ENCODE measurements around the gene ZNF445.

The ZNF445 gene

DNA sequence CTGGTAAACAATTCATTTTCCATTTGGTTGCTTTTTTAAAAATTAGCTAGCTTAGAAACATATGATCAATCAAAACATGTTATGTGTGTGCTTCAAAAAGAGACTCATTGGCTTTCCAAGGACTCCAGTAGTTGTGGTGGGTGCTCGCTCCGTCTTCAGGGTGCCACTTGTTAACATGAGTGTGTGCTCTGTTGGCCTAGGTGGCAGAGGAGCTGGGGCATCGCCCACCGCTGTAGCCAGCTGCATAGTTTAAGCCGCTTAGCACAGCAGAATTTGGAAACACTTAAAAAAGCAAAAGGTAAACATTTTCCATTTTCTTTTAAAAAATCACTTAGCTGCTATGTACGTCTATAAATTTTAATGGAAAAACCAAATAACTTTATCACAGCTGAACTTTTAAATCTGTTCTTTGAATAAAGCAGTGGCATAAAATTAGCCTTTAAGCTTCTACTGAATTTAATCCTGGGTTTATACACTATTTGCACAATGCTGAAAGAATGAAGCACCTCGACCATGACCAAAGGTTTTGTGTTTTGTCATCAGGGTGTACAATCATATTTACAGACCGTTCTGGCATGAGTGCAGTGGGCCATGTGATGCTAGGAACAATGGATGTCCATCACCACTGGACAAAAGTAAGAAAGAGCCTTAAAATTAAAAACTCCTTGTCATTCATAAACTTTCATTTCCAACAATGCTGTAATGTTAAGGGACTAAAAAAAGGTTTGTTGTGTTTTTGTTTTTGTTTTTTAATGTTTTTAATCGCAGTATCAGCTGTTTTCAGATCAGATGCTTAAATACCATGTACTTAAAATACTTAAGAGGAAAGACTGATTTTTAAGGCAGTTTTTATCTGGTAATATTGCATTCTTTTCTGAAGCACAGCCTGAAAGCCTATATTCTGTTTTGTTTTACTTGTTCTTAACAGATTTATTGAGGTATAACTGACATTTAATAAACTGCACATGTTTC is 81.0 kb downstream of the ZNF445 start:
- no peak for DNase-seq

DNA sequence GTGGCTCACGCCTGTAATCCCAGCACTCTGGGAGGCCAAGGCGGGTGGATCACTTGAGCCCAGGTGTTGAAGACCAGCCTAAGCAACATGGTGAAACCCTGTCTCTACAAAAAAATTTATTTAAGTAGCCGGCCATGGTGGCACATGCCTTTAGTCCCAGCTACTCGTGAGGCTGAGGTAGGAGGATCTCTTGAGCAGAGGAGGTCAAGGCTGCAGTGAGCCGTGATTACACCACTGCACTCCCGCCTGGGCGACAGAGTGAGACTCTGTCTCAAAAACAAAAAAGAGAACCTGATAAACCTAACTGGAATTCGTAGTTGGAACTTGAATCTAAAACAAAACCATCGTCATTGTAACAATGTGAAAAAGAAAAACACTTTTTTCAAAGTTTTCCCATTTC is 81.8 kb downstream of the ZNF445 start:
- DNase-seq: no peak

DNA sequence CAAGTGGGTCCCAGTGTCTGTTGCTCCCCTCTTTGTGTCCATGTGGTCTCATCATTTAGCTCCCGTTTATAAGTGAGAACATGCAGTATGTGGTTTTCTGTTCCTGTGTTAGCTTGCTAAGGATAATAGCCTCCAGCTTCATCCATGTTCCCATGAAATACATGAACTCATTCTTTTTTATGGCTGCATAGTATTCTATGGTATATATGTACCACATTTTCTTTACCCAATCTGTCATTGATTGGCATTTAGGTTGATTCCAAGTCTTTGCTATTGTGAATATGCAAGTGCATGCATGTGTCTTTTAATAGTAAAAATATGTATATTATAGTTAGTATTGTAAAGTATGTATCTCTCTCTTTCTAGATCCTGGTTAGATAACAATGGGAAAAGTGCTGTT is 85.0 kb downstream of the ZNF445 start:
- DNase-seq: no peak

DNA sequence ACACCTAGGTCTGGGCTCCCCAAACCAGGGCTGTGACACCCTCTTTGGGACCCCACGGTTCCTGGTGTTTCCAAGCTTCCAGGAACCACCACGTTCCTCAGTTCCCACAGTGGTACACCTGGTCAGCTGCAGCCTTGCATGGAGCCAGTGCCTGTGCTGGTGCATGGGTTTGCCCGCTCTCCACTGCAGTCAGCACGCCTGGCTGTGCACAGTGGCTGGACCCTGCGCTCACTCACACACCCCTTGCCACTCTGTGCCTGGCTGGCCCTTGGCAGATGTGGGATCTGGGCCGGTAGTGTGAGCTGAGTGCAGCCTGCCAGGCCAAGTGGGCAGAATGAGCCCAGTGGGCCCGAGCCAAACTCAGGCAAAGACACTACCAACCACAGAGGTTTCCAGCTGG is 90.1 kb downstream of the ZNF445 start:
- no peak for DNase-seq
